Heart left ventricle (tissue), 16 donors: Measurements from ENCODE around the gene GPLD1. TPM values are rescaled to one million over a fixed set of nuclear protein-coding genes. Genes with fewer than 3 reads are reported as not detected.
A peak's percentile ranks its signal among the peaks of the same experiment; 100 is the strongest.
"Not testable (repeated sequence)": the region's sequence is repeated elsewhere in the genome, so short reads cannot be mapped to it uniquely, and the experiment has no call there.

ENCODE experiments used
- ATAC-seq, 4 donors: fragments of 200-7000 bp; cut with Tn5 transposase; one replicate each; pipeline ENCODE4 v1.9.1; 2020 to 2022; ENCODE audit warnings: moderate library complexity in 4 of 4, mild to moderate bottlenecking in 3 of 4, moderate number of reproducible peaks in 1 of 4
- DNase-seq, 5 donors: peaks; one replicate each; pipeline ENCODE4 v3.0.0-alpha.2; 2020
- H3K27ac ChIP-seq, 12 donors: fragments of 200-600 bp; sonication (generic) in 4 of 12; one replicate each; pipeline versions ENCODE4 v1.5.0 to v1.8.0; 2016 to 2022; ENCODE audit warnings: mild to moderate bottlenecking in 2 of 12
- H3K27me3 ChIP-seq, 9 donors: fragments of 200-600 bp; sonication (generic) in 2 of 9; one replicate each; pipeline versions ENCODE4 v1.5.1 to v1.8.0; 2016 to 2022; ENCODE audit warnings: mild to moderate bottlenecking in 3 of 9
- H3K36me3 ChIP-seq, 9 donors: fragments of 200-600 bp; sonication (generic) in 2 of 9; one replicate each; pipeline versions ENCODE4 v1.5.0 to v1.8.0; 2018 to 2022; ENCODE audit warnings: mild to moderate bottlenecking in 2 of 9
- H3K4me1 ChIP-seq, 12 donors: fragments of 200-600 bp; sonication (generic) in 4 of 12; one replicate each; pipeline versions ENCODE4 v1.5.0 to v1.8.0; 2016 to 2022; ENCODE audit warnings: mild to moderate bottlenecking in 3 of 12
- H3K4me3 ChIP-seq, 12 donors: fragments of 200-600 bp; sonication (generic) in 4 of 12; one replicate each; pipeline versions ENCODE4 v1.5.0 to v1.8.0; 2017 to 2022; ENCODE audit warnings: mild to moderate bottlenecking in 9 of 12, moderate library complexity in 4 of 12
- H3K9me3 ChIP-seq, 12 donors: fragments of 200-600 bp; sonication (generic) in 4 of 12; one replicate each; pipeline versions ENCODE4 v1.5.0 to v1.8.0; 2016 to 2022; ENCODE audit warnings: mild to moderate bottlenecking in 1 of 12
- CTCF ChIP-seq, 12 donors: fragments of 200-600 bp; sonication (generic) in 4 of 12; IDR thresholded peaks; one replicate each; pipeline versions ENCODE4 v1.5.0 to v1.8.0; 2018 to 2022; ENCODE audit warnings: antibody characterized with exemption in 12 of 12, mild to moderate bottlenecking in 5 of 12
- POLR2A ChIP-seq, 2 donors: fragments of 450-650 bp; IDR thresholded peaks; one replicate each; pipeline ENCODE4 v1.6.1; 2017; ENCODE audit warnings: antibody characterized with exemption in 2 of 2, mild to moderate bottlenecking in 2 of 2, moderate library complexity in 2 of 2
- WGBS, 4 donors: extraction: QIAGEN DNeasy Blood & Tissue Kit in 2 of 4; methylation state at CpG; one replicate each; pipeline versions ENCODE4 v1.1.5 to v1.1.7; 2013 to 2018; 5-methylcytosine and 5-hydroxymethylcytosine counted together
- intact Hi-C, 10 donors: fragments of 100-400 bp; cut with DNase I; formaldehyde crosslinking; loops; one replicate each; pipeline versions ENCODE4 v1.11.1 to v1.14.2; 2022
- polyA plus RNA-seq, 2 donors: library from polyadenylated mRNA; stranded (reverse); fragments of 200-250 nt; gene quantifications; one replicate each; pipeline ENCODE4 v1.2.3, GENCODE V29; 2013
- total RNA-seq, 9 donors: library from RNA; depleted of rRNA in 2 of 9; stranded (reverse); fragments of >200 nt in 2 of 9; fragmentation: NEBNext Ultra II Directional in 3 of 9; extraction: Animal tissue kit (Norgen Biotek cat#: 25700) in 3 of 9; gene quantifications; one replicate each; pipeline versions ENCODE4 v1.1.0 to v1.2.4, GENCODE V29; 2016 to 2023
- donor health status: ischemic (EF 13 %, LVEDD 7.1; RV severe dilation, severe dysfunction).
- donor health status: healthy with polysubstance abuse.
- donor health status: DM: no; HTN: yes; CAD: no.
- donor health status: DM: no; HTN: no; CAD: no.
- donor health status: ischemic (EF 25% LVEDD 6.9; RV normal size, moderate dysfunction).
- donor health status: ischemic (EF 25% LVEDD 5.7; RV mildly dilated, moderate dysfunction).
- donor health status: healthy.
- donor health status: DM: yes; HTN: yes; CAD: no.
- donor health status: ischemic (EF 35%, LVEDD 5.7; RV mildly dilated, moderate dysfunction).
- donor health status: nonischemic (EF 11% LVEDD 7.7; RV severe dilation, severe dysfunction).
- donor health status: DM: yes; HTN: yes; CAD: no.
- donor health status: PGD.
- donor health status: ischemic (EF 29% LVEDD 5.4; RV normal size, mild dysfunction).
- donor health status: nonischemic (EF 23%, LVEDD 6.1; RV moderate dilation, normal function).

Gene GPLD1
- total and polyA plus RNA-seq, 11 donors = 0.18 to 0.99 (median 0.81) TPM

GRCh38 chr6:24517659-24518543 lies 28.5 kb upstream of the GPLD1 start:
- TF ChIP-seq CTCF (IDR thresholded peaks at IDR 0.05) = no peak
- TF ChIP-seq POLR2A (IDR thresholded peaks at IDR 0.05) = no peak
- 92 to 96% (median 93%) methylated on average over 4 of the region's 4 CpGs for WGBS, 4 donors
- Histone ChIP-seq H3K36me3 (peaks cover 0 to 75% (median 20%) of the 10 kb centered on the region in 9 donors), H3K4me1 (no peaks in the 10 kb centered on the region), H3K9me3 (no peaks in the 10 kb centered on the region), H3K27me3 (no peaks in the 10 kb centered on the region), H3K27ac (peak overlapping the region in 1 of 12 donors; percentile 33), H3K4me3 (no peak overlapping the region)
- DNase-seq (no peak), ATAC-seq (no peak)
- intact Hi-C loops = loop anchor here in 2 of 10 donors (10.0 kb wide), 1 partner anchor 83 kb away; no protein-coding TSS in a partner anchor

- DNase-seq = no peak
- Histone ChIP-seq H3K4me3 (no peak overlapping the region), H3K9me3 (no peaks in the 10 kb centered on the region), H3K4me1 (no peaks in the 10 kb centered on the region), H3K36me3 (peaks cover 0 to 76% (median 21%) of the 10 kb centered on the region in 9 donors), H3K27ac (no peak overlapping the region), H3K27me3 (no peaks in the 10 kb centered on the region)
- ATAC-seq = no peak
- 81 to 94% (median 91%) methylated on average over 4 of the region's 4 CpGs for WGBS, 4 donors
- TF ChIP-seq CTCF (IDR thresholded peaks at IDR 0.05) = no peak
- TF ChIP-seq POLR2A (IDR thresholded peaks at IDR 0.05) = no peak
- intact Hi-C loops = loop anchor here in 2 of 10 donors (10.0 kb wide), 1 partner anchor 79 kb away; no protein-coding TSS in a partner anchor
Observed at GRCh38 chr6:24513602-24514001, 24.2 kb upstream of the GPLD1 start.

GRCh38 chr6:24511976-24512375 lies 22.6 kb upstream of the GPLD1 start:
- ATAC-seq, H3K9me3 ChIP-seq, H3K27me3 ChIP-seq, H3K4me3 ChIP-seq, H3K4me1 ChIP-seq, H3K27ac ChIP-seq, DNase-seq: not testable (repeated sequence)
- H3K36me3 ChIP-seq = peaks cover 0 to 69% (median 18%) of the 10 kb centered on the region in 9 donors
- intact Hi-C loops = loop anchor here in 2 of 10 donors (10.0 kb wide), 1 partner anchor 77 kb away; no protein-coding TSS in a partner anchor
- WGBS, 4 donors = 56 to 75% (median 66%) methylated on average over 6 of the region's 6 CpGs

GRCh38 chr6:24506814-24507520 lies 17.6 kb upstream of the GPLD1 start:
- intact Hi-C loops = no loop called here
- ATAC-seq = no peak
- Histone ChIP-seq H3K4me1 (no peaks in the 10 kb centered on the region), H3K9me3 (peaks cover 0 to 3% (median 0%) of the 10 kb centered on the region in 12 donors), H3K4me3 (no peak overlapping the region), H3K36me3 (peaks cover 0 to 72% (median 19%) of the 10 kb centered on the region in 9 donors), H3K27ac (no peak overlapping the region), H3K27me3 (no peaks in the 10 kb centered on the region)
- TF ChIP-seq CTCF (IDR thresholded peaks at IDR 0.05) = no peak
- no peak for TF ChIP-seq POLR2A (IDR thresholded peaks at IDR 0.05)
- WGBS, 4 donors = 94 to 96% (median 95%) methylated on average over 3 of the region's 3 CpGs
- DNase-seq = no peak
